Suppressor macrophage treated with lipopolysaccharide for 4 hours (primary cell): ENCODE data around the gene CCL13.

ENCODE experiments used
- DNase-seq: peaks from one replicate; pipeline ENCODE4 v3.0.0-alpha.2; 2020

The CCL13 gene

GRCh38 chr17:34364751-34365150, 8.5 kb downstream of the CCL13 start:
- DNase-seq: no peak

GRCh38 chr17:34365340-34365739, 9.1 kb downstream of the CCL13 start:
- DNase-seq: no peak

GRCh38 chr17:34366010-34366409, 9.7 kb downstream of the CCL13 start:
- DNase-seq: peak; percentile 84

DNA sequence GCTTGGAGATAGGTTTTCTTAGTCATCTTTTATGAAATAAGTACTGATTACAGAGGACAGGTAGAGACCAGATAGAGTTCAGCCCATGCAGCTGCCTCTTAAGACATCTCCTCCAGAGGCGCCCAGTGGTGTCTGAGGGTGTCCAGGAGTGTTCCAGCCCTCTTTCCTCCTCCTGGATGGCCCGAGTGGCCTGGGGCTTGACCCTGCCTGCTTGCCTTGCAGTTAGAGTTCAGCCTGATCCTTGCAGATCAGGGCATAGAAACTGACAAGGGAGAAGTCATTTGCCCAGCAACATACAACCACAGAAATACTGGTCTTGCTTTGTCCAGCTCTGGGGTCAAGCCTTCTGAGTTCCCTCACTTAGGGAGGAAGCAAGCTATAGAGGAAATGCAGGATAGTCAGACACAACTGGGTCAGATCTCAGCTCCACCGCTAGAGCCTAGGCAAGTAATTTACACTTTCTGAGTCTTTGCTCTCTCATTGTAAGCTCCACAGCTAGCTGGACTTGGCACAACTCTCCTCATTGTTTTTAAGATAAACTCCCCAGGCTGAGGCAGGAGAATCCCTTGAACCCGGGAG, 10.3 kb downstream of the CCL13 start:
- peak; percentile 41 for DNase-seq

- no peak for DNase-seq
These were observed 11.4 kb downstream of the CCL13 start for GRCh38 chr17:34367486-34368195.

DNA sequence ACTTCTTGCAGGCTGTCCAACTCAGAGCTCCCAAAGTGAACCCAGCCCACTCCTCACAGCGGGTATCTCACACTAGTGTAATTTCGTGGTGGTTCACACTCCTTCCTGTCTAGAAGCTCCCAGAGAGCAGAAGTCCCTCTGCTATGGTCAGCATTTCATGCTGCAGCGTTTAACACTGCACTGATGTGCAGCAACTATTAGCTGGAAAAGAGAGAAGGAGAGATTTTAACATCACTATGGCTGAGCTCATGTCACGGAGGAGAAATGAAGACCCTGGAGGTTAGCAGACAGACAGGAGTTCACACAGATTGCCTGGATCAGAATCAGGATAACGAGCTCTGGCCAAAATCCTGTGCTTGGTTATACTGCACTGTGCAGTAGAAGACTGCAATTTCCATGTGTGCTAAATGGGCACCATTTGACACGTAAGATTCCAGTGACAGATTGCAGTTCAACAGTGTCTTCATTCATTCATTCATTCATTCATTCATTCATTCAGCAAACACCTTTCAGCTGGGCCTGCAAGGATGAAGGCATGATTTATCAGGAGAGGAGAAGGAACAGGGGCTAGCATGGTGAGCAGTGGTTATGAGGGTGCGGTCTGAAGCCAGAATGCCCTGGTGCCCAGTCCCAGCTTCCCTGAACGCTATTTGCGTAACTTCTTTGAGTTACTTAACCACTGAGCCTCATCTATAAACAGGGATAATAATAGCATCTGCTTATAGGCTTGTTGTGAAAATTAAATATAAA, 12.1 kb downstream of the CCL13 start:
- peak; percentile 86 for DNase-seq

GRCh38 chr17:34368946-34369500, 12.7 kb downstream of the CCL13 start:
- no peak for DNase-seq

DNA sequence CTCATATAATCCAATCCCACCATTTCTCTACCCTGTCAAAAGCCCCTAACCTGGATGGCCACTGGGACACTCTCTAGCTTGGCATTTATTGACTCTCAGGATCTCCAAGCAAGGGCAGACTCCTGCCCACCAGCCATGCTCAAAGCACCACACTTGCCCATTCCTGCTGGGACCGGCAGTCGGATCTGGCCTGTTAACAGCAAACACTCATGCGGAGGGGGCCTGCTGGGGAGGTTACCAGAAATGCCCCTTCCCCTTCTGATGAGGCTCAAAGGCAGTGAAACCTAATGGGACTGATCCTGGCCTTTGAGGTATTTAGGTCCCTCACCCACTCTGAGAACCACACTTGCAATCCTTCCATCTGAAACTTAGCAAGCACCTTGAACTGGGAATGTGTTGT, 13.3 kb downstream of the CCL13 start:
- DNase-seq: no peak

DNA sequence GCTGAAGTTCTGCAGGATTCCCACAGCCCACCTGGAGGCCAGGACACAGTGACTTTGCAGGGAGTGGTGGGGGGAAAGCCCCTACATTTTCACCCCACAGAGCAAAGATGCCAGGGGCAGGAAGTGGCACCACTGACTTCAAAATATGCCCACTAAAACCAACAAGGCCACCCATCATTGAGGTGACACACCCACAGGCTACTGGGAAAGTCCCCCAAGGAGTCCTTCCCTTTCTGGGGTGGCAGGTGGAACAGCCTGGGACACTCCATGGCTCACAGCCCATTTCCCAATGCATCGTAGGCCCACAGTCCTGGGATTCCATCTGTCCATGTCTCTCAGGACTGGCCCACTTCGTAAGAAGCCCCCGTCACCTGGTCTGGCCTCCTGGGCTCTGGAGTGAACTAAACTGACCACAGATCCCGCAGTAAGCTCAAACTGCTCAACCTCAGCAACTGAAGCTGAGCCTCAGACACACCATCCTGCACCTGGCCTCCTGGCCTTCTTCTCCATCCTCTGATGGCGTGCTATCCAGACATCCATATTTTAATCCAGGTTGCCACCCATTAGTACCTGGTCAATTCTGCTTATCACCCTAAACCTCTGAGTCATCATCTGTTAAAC, 14.2 kb downstream of the CCL13 start:
- no peak for DNase-seq

GRCh38 chr17:34370997-34371395, 14.7 kb downstream of the CCL13 start:
- peak; percentile 76 for DNase-seq

DNA sequence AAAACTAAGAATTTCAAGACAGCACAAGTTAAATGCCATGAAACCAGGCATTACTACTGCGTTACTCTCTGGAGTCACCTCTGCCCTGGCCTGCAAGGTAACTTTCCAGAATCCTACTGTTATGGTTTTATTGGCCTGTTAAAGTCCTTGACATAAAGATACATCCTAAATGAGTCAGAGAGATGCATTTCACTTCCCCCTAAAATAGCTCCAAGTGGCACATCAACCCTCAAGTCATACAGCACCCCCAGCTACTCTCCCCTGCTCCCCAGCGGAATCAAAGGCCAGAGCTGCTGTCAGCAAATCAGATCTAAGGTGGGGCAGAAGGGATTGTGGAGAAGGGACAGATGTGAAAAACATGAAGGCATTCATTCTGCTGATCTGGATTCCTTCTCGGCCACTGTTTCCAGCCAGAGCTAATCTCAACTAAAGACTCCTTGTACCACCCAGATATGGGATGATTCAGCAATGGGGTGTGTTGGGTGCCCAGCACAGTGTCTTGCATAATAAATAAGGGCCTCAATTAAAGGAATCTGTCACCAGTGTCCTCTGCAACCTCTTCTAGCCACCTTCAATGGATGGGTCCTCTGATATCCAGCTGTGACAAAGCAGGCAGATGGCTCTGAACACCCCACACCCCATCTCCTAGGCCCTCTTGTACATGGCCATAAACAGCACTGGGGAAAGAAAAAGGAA, 15.3 kb downstream of the CCL13 start:
- peak; percentile 50 for DNase-seq

DNA sequence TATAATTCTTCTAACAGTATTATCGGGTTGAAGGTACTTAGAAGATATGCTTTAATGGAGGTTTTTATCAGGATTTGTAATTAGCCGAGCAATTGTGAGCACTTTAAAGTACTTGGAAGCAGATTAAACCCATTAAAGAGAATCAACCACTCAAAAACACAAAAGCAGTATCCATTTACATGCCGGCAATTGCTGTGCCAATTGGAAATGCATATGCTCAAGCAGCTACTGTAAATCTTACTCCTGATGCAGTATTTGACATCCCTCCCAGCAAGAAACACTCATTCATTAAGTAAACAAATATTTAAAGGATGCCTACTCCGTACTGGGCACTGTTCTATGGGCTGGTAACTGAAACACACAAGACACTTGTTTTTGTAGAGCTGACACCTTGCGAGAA, 18.2 kb downstream of the CCL13 start:
- DNase-seq: no peak

GRCh38 chr17:34375426-34375997, 19.2 kb downstream of the CCL13 start:
- peak; percentile 50 for DNase-seq

GRCh38 chr17:34377078-34377823, 21.0 kb downstream of the CCL13 start:
- DNase-seq: peak; percentile 80

GRCh38 chr17:34378664-34379101, 22.4 kb downstream of the CCL13 start:
- DNase-seq: peak; percentile 82

GRCh38 chr17:34379868-34380267, 23.6 kb downstream of the CCL13 start:
- no peak for DNase-seq

DNA sequence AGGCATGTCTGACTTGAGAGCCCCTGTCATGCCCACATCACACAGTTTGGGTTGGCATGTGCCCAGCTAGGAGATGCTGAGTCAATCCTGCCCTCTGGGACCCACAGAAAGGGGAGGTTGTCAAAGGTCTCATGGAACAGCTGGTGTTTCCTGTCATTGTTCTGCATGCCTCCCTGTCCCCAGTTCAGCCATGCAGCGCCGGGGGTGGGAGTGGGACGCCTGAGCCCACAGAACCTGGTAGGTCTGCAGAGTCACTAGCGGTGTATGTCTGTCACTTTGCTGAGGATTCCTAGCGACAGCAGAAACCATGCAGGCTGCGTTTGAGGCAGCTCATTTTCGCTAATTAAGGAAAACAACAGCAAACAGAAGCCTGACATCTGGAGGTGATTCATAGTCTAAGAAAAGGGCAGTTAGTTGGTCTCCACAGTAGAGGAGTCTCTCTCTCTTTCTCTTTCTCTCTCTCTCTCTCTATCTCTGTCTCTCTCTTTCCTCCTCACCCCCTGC, 26.4 kb downstream of the CCL13 start:
- peak; percentile 60 for DNase-seq

- DNase-seq: no peak
These were observed 26.9 kb downstream of the CCL13 start for GRCh38 chr17:34383216-34383615.

GRCh38 chr17:34384271-34384670, 28.0 kb downstream of the CCL13 start:
- no peak for DNase-seq

DNA sequence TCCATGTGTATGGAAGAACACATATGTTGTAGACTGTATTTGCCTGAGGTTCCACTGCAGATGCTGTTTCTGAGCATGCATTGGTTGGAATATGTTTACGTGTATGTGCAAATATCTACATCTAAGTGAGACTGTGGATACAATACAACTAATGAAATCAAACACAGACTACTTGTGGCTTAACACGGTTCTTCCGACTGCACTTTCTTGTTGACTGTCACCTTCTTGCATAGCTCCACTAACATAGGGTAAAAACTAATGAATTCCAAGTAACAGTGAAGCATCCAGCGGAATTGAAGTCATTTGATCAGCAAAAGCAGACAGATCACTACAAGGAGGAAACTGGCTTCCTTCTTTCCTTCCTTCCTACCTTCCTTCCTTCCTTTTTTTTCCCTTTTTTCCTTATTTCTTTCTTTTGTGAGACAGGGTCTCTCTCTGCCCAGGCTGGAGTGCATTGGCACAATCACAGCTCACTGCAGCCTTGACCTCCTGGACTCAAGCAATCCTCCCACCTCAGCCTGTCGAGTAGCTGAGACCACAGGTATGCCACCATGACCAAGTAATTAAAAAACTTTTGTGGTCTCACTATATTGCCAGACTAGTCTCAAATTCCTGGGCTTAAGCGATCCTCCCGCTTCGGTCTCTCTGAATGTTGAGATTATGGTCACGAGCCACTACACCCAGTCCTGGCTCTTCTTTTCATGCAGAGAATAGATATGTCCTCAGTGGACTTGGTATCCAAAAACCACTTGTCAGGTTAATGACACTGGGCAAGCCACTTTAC, 28.7 kb downstream of the CCL13 start:
- DNase-seq: no peak

GRCh38 chr17:34386343-34386696, 30.0 kb downstream of the CCL13 start:
- DNase-seq: no peak
